ENCODE data around the gene SOX10. TPM values are rescaled to one million over a fixed set of nuclear protein-coding genes. Genes with fewer than 3 reads are reported as not detected.

Gene SOX10
- total RNA-seq, 1 experiment from 2014 or later = not detected

DNA sequence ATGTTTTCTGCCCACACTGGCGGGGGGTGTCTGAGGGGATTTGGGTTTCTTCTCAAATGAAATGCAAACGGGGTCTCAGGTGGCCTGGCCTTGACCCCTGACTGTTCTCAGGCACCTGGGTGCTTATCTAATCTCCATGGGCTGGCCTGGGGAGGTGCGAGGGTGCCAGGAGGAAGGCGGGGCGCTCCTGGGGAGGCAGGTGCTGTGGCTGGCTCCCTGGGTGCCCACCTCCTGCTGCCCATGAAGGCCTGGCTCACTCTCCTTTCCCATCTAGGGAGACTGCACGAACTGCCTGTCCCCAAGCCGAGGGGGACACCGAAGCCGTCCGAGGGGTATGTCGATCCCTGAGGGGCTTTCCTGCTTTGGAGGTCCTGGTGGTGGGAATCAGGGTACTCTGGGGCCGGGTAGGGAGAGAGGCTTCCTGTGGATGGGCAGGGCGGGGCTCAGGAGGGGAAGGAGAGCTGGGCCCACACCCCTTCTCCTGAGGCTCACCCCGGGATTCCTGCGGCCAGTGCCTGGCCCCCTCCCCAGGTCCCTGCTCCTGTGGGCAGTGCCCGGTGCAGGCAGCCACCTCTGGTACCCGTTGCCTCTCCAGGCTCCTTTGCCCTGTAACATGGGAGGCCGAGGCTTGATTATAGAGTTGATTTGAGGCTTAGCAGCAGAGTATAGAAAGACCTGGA is 59.8 kb downstream of the SOX10 start:
- TF ChIP-seq SIN3A (IDR thresholded peaks at IDR 0.05; ENCODE audit: borderline replicate concordance, insufficient read depth, low read depth, low read length) = no peak
- no peak for TF ChIP-seq REST (IDR thresholded peaks at IDR 0.05; ENCODE audit: insufficient read depth in 1 of 2, low read depth in 2 of 2, low read length in 1 of 2)
- TF ChIP-seq, protein P1, sequence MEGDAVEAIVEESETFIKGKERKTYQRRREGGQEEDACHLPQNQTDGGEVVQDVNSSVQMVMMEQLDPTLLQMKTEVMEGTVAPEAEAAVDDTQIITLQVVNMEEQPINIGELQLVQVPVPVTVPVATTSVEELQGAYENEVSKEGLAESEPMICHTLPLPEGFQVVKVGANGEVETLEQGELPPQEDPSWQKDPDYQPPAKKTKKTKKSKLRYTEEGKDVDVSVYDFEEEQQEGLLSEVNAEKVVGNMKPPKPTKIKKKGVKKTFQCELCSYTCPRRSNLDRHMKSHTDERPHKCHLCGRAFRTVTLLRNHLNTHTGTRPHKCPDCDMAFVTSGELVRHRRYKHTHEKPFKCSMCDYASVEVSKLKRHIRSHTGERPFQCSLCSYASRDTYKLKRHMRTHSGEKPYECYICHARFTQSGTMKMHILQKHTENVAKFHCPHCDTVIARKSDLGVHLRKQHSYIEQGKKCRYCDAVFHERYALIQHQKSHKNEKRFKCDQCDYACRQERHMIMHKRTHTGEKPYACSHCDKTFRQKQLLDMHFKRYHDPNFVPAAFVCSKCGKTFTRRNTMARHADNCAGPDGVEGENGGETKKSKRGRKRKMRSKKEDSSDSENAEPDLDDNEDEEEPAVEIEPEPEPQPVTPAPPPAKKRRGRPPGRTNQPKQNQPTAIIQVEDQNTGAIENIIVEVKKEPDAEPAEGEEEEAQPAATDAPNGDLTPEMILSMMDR (IDR thresholded peaks at IDR 0.05) = no peak
- TF ChIP-seq POLR2AphosphoS5 (IDR thresholded peaks at IDR 0.05; ENCODE audit: low read depth, low read length) = no peak
- TF ChIP-seq TCF7L2 (IDR thresholded peaks at IDR 0.05; ENCODE audit: low read depth, low read length) = no peak
- intact Hi-C loops (cut with micrococcal nuclease; ENCODE audit: unreplicated experiment) = no loop called here
- H3K4me3 ChIP-seq (ENCODE audit: low read depth in 2 of 2, low read length in 2 of 2) = no peak overlapping the region
- H3K4me1 ChIP-seq (ENCODE audit: control insufficient read depth, insufficient read depth, low read length) = no peaks in the 10 kb centered on the region
- no peaks in the 10 kb centered on the region for H3K27me3 ChIP-seq (ENCODE audit: control insufficient read depth, insufficient read depth, low read length)
- CTCF ChIA-PET = no interaction called here
- H3K36me3 ChIP-seq (ENCODE audit: control insufficient read depth, insufficient read depth, low read length) = no peaks in the 10 kb centered on the region
- BruUV-seq (replicated peaks) = no TSS peak
- ATAC-seq (no peak), DNase-seq (ENCODE audit: low read depth, low spot score) (no peak)
- H3K9me3 ChIP-seq (ENCODE audit: control insufficient read depth, insufficient read depth, low read depth, low read length) = no peaks in the 10 kb centered on the region
- POLR2A ChIA-PET = interaction anchor here (0.6 kb wide), 1 partner anchor 46 kb away, joined by 16 read pairs; no protein-coding TSS in a partner anchor
- in situ Hi-C loops (cut with HindIII; ENCODE audit: low pct_unique_long_range_greater_than_20kb, low sequenced_read_pairs) = no loop called here
- no peak overlapping the region for H3K27ac ChIP-seq (ENCODE audit: low read length)

DNA sequence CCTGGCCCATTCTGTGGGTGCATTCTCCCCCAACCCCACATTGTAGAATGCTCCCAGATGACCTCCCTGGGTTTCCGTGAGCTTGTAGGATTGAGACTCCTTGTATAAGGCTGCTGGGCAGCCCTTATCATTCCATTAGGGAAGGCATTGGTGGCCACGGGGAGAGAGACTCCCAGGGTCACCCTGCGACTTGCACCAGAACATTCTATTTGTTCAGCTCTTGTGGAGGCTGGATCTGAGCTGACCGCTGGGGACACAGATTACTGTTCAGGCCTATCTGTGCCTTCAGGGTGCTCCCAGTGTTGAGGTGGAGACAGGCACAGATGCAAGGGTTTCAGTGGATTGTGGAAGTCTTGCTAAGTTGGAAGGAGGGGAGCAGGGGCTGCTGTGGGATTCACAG is 60.4 kb downstream of the SOX10 start:
- H3K36me3 ChIP-seq (ENCODE audit: control insufficient read depth, insufficient read depth, low read length) = no peaks in the 10 kb centered on the region
- TF ChIP-seq, protein P1 (IDR thresholded peaks at IDR 0.05) = no peak
- TF ChIP-seq TCF7L2 (IDR thresholded peaks at IDR 0.05; ENCODE audit: low read depth, low read length) (no peak), SIN3A (IDR thresholded peaks at IDR 0.05; ENCODE audit: borderline replicate concordance, insufficient read depth, low read depth, low read length) (no peak), REST (IDR thresholded peaks at IDR 0.05; ENCODE audit: insufficient read depth in 1 of 2, low read depth in 2 of 2, low read length in 1 of 2) (no peak), POLR2AphosphoS5 (IDR thresholded peaks at IDR 0.05; ENCODE audit: low read depth, low read length) (no peak)
- no peaks in the 10 kb centered on the region for H3K4me1 ChIP-seq (ENCODE audit: control insufficient read depth, insufficient read depth, low read length)
- no peaks in the 10 kb centered on the region for H3K27me3 ChIP-seq (ENCODE audit: control insufficient read depth, insufficient read depth, low read length)
- ChIA-PET CTCF (no interaction called here), POLR2A (no interaction called here)
- no TSS peak for BruUV-seq (replicated peaks)
- intact Hi-C loops (cut with micrococcal nuclease; ENCODE audit: unreplicated experiment) = no loop called here
- no peak overlapping the region for H3K27ac ChIP-seq (ENCODE audit: low read length)
- ATAC-seq (no peak), DNase-seq (ENCODE audit: low read depth, low spot score) (no peak)
- in situ Hi-C loops (cut with HindIII; ENCODE audit: low pct_unique_long_range_greater_than_20kb, low sequenced_read_pairs) = no loop called here
- H3K9me3 ChIP-seq (ENCODE audit: control insufficient read depth, insufficient read depth, low read depth, low read length) = no peaks in the 10 kb centered on the region
- H3K4me3 ChIP-seq (ENCODE audit: low read depth in 2 of 2, low read length in 2 of 2) = no peak overlapping the region

Measured in Panc1 (cell line).